ENCODE data around the gene SUSD1. TPM values are rescaled to one million over a fixed set of nuclear protein-coding genes. Genes with fewer than 3 reads are reported as not detected.

SUSD1 gene
- total and polyA plus RNA-seq, 9 of the 15 experiments (the other 6 are each of a cell fraction or from before 2014, with no cell fraction given), result 10.9 to 44.4 (median 36.1) TPM

DNA sequence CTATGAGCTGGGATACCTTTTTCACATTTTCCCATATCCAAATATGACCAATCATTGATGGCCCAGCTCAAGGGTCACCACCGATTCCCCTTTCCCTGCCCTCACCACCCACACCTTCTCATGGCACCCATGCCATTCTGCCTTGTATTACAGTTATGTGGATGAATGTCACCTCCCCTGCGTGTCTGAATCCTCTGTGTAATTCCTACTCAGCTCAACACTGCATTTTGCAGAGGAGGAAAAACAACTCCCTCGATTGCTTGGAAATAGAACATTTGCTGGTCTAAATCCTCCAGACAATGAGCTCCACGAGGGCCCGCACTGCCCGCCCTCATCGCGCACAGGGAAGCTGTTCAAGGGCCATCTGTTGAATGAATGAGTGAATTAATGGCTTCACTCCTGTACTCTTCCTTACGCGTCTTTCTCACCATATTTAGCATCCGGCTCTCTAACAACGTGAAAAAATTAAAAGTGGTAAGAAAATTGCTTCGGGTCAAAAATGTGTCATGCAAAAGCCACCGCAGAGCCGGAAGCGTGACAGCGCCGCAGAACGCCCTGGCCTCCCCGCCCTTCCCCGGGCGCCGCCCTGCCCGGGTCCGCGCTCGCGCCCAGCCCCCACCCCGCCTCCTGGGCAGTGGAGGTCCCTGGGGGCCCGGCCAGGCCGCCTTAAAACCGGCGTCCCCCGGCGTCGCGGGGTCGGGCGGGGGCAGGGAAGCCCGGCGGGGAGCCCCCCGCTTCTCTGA lies 704 bp downstream of the SUSD1 start (continued):
- TF ChIP-seq ZNF280B (CRISPR knock-in tag; IDR thresholded peaks at IDR 0.05) (no peak), NFYB (IDR thresholded peaks at IDR 0.05; ENCODE audit: extremely low read depth, insufficient read length) (no peak), PKNOX1 (IDR thresholded peaks at IDR 0.05) (no peak), E2F8 (IDR thresholded peaks at IDR 0.05; ENCODE audit: low read depth, partially characterized antibody) (no peak), NCOA2 (IDR thresholded peaks at IDR 0.05; ENCODE audit: partially characterized antibody in 2 of 2) (no peak), SP1 (CRISPR knock-in tag; IDR thresholded peaks at IDR 0.05) (no peak), KDM4B (IDR thresholded peaks at IDR 0.05; ENCODE audit: borderline replicate concordance in 2 of 2, low read depth in 1 of 2) (no peak), SIX5 (IDR thresholded peaks at IDR 0.05; ENCODE audit: borderline replicate concordance in 1 of 2, insufficient read depth in 1 of 2, low read depth in 1 of 2, low read length in 2 of 2) (no peak), TAF7 (tag; IDR thresholded peaks at IDR 0.05) (no peak)
- TF ChIP-seq, protein P1, sequence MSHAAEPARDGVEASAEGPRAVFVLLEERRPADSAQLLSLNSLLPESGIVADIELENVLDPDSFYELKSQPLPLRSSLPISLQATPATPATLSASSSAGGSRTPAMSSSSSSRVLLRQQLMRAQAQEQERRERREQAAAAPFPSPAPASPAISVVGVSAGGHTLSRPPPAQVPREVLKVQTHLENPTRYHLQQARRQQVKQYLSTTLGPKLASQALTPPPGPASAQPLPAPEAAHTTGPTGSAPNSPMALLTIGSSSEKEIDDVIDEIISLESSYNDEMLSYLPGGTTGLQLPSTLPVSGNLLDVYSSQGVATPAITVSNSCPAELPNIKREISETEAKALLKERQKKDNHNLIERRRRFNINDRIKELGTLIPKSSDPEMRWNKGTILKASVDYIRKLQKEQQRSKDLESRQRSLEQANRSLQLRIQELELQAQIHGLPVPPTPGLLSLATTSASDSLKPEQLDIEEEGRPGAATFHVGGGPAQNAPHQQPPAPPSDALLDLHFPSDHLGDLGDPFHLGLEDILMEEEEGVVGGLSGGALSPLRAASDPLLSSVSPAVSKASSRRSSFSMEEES (CRISPR knock-in tag; IDR thresholded peaks at IDR 0.05), result no peak

All from K562 (cell line).